COLO668 (cell line): ENCODE data around the gene ZNF484.
"Not testable (repeated sequence)": the region's sequence is repeated elsewhere in the genome, so short reads cannot be mapped to it uniquely, and the experiment has no call there.

Experiments
- DNase-seq: peaks from one replicate; lab custom pipeline; 2025; ENCODE audit not compliant: unreplicated experiment; lab: John Stamatoyannopoulos, UW

ZNF484 gene

DNA sequence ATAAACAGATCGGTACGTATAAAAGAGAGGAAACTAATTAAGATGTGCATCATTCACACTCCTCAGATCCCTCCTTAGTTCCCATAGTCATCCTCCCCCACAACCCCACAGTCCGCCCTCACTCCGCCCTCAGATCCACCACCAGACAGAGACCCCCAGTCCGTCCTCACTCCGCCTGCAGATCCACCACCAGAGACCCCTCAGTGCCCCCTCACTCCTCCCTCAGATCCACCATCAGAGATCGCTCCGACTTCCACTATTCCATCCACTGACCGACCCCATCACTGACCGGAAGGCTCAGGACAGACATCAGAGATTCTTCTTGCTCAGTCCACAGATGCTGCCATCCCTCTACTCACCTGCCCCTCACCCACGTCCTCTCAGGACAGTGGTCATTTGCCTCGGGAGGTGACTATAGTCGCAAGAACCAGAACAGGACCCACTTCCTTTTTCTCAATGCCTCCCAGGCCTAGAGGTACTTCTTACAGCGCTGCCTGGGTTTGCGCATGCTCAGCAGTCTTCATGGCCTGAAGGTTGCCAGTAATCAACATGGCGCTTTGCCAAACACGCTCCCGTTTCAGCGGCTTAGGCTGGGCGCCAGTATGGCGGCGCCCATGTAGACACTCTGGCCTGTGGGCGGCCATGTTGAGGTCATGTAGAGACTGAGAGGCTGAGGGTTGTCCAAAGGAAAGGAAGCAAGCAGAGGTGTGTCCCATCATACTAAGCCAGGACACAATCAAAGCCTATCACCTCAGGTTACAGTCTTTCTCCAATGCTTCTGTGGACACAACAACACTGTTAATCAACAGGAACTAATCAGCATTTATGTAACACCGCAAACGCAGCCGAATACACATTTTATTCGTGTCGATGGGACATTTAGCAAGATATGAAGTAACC, at the start of gene ZNF484:
TSS of gene ZNF484 (minus strand) at position 508 of the 900 bp plus-strand sequence. CDS start 3,009 bp downstream, outside the sequence.
- peak; percentile 98 for DNase-seq

DNA sequence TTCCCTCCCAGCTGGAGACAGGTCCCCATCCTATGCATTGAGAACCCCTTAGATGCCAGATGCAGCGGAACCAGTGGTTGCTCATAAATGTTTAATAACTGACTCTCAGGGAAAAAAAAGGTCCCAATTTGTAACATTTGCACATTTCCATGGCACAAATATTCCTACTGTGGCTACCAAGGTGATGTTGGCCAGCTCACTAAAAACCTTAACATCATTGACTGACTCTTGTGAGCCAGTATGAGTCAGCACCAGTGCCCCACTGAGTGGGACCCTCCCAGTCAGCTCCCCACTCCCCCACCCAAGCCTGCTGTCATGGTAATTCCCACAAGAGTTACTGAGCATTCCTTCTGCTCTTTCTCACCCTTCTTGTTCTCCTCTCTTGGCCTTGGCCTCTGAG, 42.6 kb upstream of the ZNF484 start:
- no peak for DNase-seq

DNA sequence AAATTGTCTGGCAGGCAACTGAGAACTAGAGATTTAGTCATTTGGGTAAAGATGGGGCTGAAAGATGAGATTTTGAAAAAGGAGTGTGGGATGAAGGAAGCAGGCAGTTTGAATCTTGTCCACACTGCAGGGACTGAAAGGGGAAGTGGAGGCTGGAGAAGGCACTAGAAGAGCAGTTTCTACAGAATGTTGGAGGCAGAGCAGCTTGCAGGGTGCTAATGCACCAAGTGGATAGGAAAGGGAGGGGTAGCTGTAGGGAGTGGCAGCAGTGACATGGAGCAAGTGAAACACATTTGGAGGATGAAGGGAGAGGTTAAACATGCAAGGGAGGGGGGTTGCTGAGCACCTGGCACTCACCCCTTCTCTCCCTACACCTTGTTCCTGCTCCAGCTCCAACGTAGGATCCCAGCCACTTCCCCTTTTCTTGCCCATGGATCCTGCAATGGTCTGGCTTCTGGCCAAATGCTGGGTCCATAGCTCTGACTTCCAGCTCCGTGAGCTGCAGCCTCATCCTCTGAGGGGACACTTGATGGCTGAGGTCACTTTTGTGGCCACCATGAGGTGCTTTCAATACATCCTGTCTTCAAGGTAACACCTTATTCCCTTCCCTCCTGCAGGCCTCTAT, 39.5 kb upstream of the ZNF484 start:
- peak; percentile 14 for DNase-seq

DNA sequence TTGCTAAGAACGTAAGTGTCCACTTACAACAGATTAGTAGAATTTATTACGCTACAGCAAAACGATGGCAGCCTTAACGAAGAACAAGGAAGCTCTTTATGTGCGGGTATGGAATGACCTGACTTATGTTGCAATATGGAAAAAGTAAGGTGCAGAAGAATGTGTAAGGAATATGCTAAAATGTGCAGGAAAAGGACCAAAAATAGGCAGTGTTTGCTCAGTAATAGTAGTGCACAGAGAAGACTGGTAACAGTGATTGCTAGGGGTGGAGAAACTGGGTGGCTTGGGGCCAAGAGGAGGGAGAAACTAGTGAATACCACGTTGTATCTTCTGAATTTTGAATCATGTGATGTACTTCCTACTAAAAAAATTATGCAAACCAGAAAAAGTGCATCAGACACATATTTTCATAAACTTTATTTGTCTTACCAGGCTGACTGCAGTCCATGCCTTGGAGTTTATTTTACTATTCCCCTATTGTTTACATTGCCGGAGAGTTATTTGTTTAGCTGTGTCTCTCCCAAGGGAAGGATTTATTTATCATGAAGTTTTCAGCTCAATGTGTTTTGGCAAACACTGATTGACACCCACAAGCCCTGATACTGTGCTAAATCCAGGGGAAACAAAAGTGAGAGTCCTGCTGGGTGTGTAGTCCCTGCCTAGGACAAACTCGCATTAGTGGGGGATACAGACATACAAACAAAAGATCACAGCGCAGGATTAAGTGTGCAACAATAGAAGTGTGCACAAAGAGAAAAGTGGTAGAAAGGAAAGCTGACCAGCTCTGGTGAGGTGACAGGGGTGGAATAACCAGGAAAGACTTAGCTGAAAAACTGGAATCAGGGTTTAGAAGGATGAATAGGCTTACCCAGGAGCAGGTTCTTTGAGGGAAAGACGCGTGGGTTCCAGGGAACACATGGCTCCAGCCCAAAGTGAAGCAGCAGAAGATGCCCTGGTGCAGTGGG, 34.0 kb upstream of the ZNF484 start:
- no peak for DNase-seq

DNA sequence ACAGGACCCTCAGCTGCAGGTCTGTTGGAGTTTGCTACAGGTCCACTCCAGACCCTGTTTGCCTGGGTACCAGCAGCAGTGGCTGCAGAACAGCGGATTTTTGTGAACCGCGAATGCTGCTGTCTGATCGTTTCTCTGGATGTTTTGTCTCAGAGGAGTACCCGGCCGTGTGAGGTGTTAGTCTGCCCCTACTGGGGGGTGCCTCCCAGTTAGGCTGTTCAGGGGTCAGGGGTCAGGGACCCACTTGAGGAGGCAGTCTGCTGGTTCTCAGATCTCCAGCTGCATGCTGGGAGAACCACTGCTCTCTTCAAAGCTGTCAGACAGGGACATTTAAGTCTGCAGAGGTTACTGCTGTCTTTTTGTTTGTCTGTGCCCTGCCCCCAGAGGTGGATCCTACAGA, 27.3 kb upstream of the ZNF484 start:
- DNase-seq, result not testable (repeated sequence)

DNA sequence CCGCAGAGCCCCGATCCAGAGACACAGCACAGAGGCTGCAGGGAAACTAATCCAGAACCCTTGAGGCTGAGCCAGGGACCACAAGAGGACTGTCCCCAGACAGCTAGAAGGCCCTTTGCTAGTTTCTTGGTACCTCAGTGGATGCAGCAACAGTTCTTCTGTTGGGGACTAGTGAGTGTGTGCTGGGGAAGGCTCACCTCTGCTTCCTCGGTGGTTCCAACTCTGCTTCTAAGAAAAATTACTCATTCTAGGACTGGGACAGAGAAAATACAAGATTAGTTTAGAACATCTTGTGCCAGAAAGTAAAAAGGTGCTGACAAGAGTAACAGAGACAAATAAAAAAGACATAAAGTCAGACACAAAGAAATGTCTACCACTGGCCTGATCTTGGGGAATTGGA, 19.5 kb upstream of the ZNF484 start:
- no peak for DNase-seq

DNA sequence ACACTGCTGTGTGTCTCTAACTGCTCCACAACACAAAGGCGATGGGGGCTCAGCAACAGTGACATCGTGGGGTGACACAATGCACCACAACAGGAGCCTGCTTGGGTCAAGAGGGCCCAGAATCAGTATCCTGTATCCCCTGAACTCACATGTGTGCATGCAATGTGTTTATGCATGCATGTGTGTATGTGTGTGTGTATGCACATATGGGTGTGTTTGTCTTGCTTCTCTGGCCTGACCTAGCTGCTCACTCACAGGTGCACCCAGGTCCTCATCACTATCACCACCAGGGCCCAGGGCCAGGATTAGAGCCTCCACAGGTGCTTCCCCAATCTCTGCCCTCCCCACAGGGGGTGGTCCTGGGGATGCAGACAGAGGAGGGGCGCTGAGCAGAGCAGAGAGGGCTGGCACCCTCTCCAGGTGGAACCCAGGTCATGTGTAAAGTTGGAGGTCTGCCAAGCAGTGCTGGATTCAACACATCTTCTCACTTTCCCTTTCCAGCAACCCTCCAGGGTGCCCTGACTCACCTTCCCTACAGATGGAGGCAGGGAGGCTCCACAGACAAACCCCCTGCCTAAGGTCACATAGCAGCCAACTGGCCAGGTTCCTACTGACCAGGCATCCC, 18.1 kb upstream of the ZNF484 start:
- peak; percentile 11 for DNase-seq

DNA sequence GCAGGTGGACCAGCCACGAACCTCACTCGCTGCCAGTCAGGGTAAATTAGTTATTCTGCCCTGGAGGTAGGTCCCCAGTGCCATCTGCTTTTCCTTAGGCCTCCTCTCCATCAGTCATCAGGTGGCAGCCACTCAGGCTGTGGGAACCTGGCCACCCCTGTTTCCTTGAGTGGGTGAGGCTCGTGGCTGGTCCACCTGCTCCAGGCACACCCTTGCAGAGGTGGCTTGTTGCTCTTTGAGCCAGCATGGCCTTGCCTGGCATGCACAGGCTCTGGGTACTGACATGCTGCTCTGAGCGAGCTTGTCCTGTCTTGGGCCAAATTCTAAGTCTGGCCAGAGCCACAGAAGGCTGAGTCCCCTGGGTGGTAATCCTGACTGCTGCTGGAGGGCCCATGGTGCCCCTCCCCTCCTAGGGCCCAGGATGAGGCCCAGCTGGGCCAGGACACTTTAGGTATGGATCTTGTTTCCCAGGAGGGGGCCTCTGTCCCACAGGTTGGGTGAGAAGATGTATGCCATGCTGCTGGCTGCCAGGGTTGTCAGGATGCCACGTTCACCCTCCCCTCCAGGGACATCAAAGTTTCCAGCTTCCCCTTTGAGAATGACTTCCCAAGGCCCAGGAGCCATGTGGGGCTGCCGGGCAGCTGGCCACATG, 17.0 kb upstream of the ZNF484 start:
- no peak for DNase-seq

DNA sequence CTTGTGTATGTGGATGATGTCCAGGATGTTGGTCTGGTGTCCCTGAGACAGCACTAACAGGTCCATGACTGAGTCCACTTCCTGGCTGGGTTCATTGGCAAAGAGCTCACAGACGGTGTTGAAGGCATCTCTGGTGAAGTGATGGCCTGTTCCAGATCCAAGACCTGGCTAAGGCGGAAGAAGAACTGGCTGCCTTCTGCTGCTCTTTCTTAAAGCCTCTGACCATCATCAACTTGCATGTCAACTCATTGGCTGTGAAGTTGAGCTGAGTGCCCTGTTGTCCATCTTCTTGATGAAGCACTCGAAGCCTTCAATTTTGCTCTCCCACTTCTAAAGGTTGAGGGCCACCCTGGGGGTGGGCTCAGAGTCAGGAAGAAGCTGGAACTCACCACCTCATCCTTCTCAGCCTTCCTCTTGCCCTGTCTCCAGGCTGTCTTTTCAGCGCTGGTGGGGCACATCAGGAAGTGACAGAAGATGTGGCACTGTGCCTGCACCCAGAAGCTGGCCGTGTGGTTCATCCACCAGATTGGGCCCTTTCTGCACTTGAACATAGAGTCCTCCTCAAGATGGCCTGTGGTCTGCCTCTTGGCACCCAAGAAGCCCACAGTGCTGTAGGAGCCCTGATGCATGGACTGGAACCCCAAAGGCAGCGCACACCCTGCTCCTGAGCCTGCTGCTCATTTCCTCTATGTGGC, 16.2 kb upstream of the ZNF484 start:
- not testable (repeated sequence) for DNase-seq

DNA sequence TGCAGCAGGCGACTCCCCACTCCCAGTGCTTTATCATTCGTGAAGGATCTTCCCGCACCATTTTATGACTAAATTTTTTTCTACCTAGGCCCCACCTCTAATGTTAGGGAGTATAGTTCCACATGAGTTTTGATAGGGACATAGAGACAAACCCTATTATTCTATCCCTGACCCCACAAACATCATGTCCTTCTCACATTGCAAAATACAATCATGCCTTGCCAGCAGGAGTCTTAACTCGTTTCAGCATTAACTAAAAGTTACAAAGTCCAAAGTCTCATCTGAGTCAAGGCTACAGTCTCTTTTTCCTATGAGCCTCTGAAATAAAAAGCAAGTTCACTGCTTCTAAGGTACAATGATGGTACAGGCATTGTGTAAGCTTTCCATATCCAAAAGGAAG, 14.4 kb upstream of the ZNF484 start:
- DNase-seq, result not testable (repeated sequence)

DNA sequence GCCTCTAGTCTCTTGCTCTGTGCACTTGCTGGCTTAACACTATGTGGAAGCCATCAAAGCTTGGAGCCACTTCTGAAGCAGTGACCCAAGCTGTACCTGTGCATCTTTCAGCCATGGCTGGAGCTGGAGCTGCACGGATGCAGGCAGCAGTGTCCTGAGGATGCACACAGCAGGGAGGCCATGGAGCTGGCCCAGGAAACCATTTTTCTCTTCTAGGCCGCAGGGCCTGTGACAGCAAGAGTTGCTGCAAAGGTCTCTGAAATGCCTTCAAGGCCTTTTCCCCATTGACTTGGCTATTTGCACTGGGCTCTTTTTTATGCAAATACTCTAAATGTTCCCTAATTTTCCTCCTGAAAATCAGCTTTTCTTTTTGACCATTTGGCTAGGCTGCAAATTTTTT, 12.9 kb upstream of the ZNF484 start:
- no peak for DNase-seq

DNA sequence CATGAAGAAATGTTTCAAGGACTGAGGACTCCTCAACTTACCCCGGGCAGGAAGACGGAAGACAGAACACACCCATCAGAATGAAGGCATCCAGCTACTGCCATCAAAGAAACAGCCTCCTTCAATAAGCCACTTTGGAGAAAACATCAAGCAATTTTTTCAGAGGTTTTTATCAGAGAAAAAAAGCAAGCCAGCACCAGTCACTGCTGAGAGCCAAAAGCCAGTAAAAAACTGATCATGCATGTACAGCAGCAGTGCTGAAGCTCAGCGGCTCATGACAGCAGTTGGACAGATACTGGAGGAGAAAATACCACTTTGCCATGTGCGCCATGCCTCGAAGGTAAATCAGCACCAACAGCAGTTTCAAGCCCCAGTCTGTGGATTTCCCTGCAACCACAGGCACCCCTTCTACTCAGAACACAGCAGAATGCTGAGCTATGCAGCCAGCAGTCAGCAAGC, 10.1 kb upstream of the ZNF484 start:
- DNase-seq, result no peak

DNA sequence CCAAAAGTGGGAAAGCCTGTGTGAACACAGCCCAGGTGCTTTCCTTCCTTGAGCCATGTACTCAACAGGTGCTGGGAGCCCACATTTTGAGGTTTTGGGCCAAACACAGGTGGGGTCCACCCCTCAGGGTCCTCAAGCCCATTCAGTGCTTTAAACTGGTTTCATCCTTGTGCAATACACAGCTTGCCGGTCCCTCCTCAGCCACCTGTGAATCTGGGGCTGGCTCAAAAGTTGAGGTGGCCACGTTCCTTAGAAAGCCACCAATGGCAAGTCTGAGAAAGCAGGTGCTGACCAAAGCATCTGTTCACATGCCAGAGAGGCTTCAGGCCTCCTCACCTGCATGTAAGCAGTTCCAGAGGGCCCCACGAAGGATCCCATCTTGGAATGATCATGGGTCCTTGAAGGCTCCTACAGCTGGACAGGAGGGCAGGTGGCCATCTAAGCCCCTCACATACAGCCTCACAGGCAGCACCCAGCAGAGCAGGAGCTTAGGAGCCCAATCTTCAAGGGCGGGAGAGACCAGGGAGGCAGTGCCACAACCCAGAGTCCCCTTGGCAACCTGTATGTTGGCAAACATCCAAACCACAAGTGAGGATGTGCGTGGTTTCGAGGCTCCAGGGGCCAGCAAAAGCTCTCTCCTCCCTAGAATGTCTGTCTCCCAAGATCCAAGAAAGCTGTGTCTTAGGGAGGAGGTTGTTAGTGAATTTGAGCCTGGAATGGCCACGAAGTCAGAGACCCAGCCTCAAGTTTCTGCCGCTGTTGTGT, 9.2 kb upstream of the ZNF484 start:
- peak; percentile 41 for DNase-seq

DNA sequence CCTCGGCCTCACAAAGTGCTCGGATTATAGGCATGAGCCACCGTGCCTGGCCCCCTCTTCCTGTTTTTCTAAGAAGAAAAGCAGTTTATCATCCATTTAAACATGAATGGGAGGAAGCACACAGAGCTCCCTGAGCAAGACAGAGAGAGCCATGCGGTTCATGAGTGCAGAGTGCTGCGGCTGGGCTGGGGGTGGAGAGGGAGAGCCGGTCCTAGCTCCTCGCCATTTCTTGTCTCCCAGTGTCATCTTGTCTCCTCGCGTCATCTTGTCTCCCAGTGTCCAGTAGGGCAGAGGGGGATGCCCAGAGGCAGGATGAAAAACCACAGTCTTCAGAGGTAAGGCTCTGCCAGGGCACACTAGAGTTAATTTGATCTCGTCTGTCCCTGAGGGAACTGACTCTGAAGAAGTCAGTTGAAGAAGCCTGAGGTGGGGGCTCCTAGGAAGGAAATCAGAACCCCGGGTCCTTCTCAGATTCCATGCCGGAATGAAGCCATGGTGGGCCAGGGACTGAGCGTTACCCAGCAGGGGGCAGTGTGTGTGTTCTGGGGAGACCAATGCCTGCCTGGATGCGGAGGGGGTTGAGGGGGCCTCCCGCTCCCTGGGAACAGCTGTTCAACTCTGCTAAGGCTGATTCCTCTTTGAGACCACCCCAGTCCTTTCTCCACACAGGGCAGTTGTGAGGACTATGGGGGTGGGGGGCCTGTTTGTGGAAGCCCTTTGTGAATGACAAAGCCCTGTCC, 6.0 kb upstream of the ZNF484 start:
- DNase-seq, result not testable (repeated sequence)

DNA sequence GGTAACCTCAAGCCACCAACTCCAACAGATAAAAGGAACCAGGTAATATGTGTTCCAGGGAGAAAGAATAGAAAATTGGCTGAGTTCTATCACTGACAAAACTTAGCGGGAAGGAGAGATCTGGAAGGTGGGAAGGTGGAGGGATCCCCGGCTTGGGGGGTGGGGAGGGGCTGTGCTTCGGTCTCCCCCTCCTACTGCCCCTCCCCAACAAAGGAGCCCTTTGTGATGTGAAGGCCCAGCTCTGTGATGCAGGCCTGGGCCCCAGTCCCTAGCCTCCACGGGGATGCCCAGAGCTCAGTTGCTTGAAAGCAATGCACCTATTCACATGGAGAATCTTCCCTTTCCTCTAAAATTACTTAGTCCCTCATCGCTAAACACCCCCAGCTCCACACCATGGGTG, 4.4 kb upstream of the ZNF484 start:
- DNase-seq, result no peak

DNA sequence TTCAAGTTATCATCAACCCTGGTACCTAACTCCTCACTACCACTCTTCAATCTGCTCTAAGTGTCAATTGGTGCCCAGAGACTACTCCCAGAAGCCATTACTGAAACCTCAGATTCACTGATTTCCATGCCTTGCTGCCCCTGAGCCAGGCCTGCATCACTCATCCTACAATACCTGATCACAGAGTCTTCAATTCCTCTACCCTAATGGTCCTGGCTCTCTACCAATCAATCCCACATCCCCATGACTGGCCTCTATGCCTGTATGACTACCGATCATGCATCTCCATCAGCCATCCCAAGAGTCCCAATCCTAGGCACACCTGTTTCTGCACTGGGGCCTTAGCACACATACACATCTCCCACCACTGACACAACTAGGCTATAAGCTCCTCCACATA, 2.5 kb downstream of the ZNF484 start:
- DNase-seq, result no peak

DNA sequence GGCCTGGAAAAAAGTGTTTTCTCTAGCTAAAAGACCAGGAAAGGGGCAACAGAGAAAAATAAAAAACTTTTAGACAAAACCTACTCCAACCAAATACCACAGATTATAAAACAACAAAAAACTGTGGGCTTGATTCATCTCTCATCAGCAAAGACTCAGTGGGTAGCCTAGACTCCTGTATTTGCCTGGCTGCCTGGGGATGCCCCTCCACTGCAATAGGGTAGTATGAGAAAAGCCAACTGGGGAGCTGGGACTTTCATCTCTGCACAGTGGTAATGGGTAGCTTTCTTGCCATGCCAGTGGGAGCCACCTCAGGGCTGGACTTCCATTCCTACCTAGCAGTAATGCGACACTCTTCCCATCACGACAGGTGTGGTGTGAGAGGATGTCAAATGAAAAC, 7.5 kb downstream of the ZNF484 start:
- no peak for DNase-seq

DNA sequence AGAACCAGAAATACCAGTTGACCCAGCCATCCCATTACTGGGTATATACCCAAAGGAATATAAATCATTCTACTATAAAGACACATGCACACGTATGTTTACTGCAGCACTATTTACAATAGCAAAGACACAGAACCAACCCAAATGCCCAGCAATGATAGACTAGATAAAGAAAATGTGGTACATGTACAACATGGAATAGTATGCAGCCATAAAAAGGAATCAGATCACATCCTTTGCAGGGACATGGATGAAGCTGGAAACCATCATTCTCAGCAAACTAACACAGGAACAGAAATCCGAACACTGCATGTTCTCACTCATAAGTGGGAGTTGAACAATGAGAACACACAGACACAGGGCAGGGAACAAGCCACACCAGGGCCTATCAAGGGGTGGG, 11.2 kb downstream of the ZNF484 start:
- not testable (repeated sequence) for DNase-seq
